ENCODE data around the gene WDR7. TPM values are rescaled to one million over a fixed set of nuclear protein-coding genes. Genes with fewer than 3 reads are reported as not detected.

Gene WDR7
- total and polyA plus RNA-seq, 2 of the 4 experiments (the other 2 are of a cell fraction): 3.7 to 23.3 TPM

GRCh38 chr18:56984731-56985130 lies 333.6 kb downstream of the WDR7 start:
- DNase-seq: no peak

More at GRCh38 chr18:56984731-56985130, 333.6 kb downstream of the WDR7 start:
- intact Hi-C loops (cut with micrococcal nuclease) (no loop called here), in situ Hi-C loops (cut with MboI; ENCODE audit: low sequenced_read_pairs) (no loop called here), dilution Hi-C loops (cut with HindIII; ENCODE audit: low sequenced_read_pairs, unreplicated experiment) (no loop called here)
- no peaks in the 10 kb centered on the region for H3K27me3 ChIP-seq (ENCODE audit: control insufficient read depth, insufficient read depth, low read length)
- TF ChIP-seq POLR2A (IDR thresholded peaks at IDR 0.05; ENCODE audit: low read depth, low read length) (no peak), SMC3 (IDR thresholded peaks at IDR 0.05; ENCODE audit: low read depth, low read length) (no peak), BHLHE40 (IDR thresholded peaks at IDR 0.05; ENCODE audit: low read depth, low read length) (no peak), RFX5 (IDR thresholded peaks at IDR 0.05; ENCODE audit: low read depth, low read length) (no peak), CHD1 (IDR thresholded peaks at IDR 0.05; ENCODE audit: low read depth, low read length) (no peak), ELK1 (IDR thresholded peaks at IDR 0.05; ENCODE audit: borderline replicate concordance, low read depth, low read length) (no peak), NFE2L2 (IDR thresholded peaks at IDR 0.05; ENCODE audit: low read depth, low read length) (no peak), FOS (IDR thresholded peaks at IDR 0.05; ENCODE audit: low read depth, low read length) (no peak), USF2 (IDR thresholded peaks at IDR 0.05; ENCODE audit: low read depth, low read length) (no peak), RAD21 (IDR thresholded peaks at IDR 0.05; ENCODE audit: low read length) (no peak), CEBPB (IDR thresholded peaks at IDR 0.05; ENCODE audit: low read depth, low read length) (no peak), CTCF (conservative IDR thresholded peaks at IDR 0.05; ENCODE audit: low read depth, low read length) (no peak), MXI1 (IDR thresholded peaks at IDR 0.05; ENCODE audit: borderline replicate concordance, low read depth, low read length) (no peak), MAZ (IDR thresholded peaks at IDR 0.05; ENCODE audit: borderline replicate concordance, low read depth, low read length) (no peak), RCOR1 (IDR thresholded peaks at IDR 0.05; ENCODE audit: insufficient replicate concordance, low read length) (no peak), MAFK (IDR thresholded peaks at IDR 0.05; ENCODE audit: low read depth, low read length) (no peak)
- 80% methylated on average over 1 of the region's 5 CpGs; no CpG with 5 or more reads in 1 of the 2 experiments for WGBS, 2 experiments (ENCODE audit: extremely low coverage in 2 of 2, insufficient read length in 1 of 2)
- peaks cover 3% of the 10 kb centered on the region; the same call in 1 of the 2 replicates for H3K9me1 ChIP-seq (ENCODE audit: insufficient read depth, low read length)
- H2AK9ac ChIP-seq (replicated peaks; ENCODE audit: low read depth, low read length, poor library complexity): no peak overlapping the region
- CTCF ChIA-PET: no interaction called here
- POLR2A ChIA-PET (ENCODE audit: unreplicated experiment): no interaction called here
- H3K27ac ChIP-seq (ENCODE audit: insufficient read depth, low read length): no peak overlapping the region
- H3K14ac ChIP-seq (replicated peaks; ENCODE audit: low read depth, low read length): peak overlapping the region; percentile 41; the same call in 1 of the 2 replicates
- H3K36me3 ChIP-seq (ENCODE audit: control insufficient read depth, insufficient read depth, low read length): no peaks in the 10 kb centered on the region
- no peak overlapping the region for H2AK5ac ChIP-seq (ENCODE audit: low read depth, low read length)
- no peak overlapping the region for H3K4me3 ChIP-seq (ENCODE audit: insufficient read depth, low read depth, low read length)
- H4K8ac ChIP-seq (ENCODE audit: low read depth in 2 of 2, low read length in 2 of 2): no peak overlapping the region
- no peak overlapping the region for H2BK5ac ChIP-seq (ENCODE audit: low read depth, low read length, poor library complexity, severe bottlenecking)
- H3K79me1 ChIP-seq (ENCODE audit: low read depth in 1 of 2, low read length in 2 of 2): no peaks in the 10 kb centered on the region; a peak in 1 of 4 replicates
- no peak overlapping the region for H2BK120ac ChIP-seq (ENCODE audit: low read depth, low read length)
- no peak overlapping the region for H4K91ac ChIP-seq (ENCODE audit: insufficient read depth, low read depth, low read length)
- H3K23ac ChIP-seq (ENCODE audit: low read depth, low read length): no peak overlapping the region
- ATAC-seq (ENCODE audit: low read depth): no peak
- no peaks in the 10 kb centered on the region for H3K4me1 ChIP-seq (ENCODE audit: control insufficient read depth, insufficient read depth, low read length)
- no peak overlapping the region for H3K9ac ChIP-seq (ENCODE audit: low read depth, low read length)
- no peak overlapping the region for H2BK15ac ChIP-seq (ENCODE audit: low read depth, low read length)
- no peaks in the 10 kb centered on the region for H3K9me3 ChIP-seq (ENCODE audit: control insufficient read depth, insufficient read depth, low read length)
- H3K56ac ChIP-seq (ENCODE audit: extremely low read depth, insufficient read depth, low read length): no peak overlapping the region
- H2AFZ ChIP-seq (replicated peaks; ENCODE audit: low read length, poor library complexity): no peak overlapping the region
- no TSS peak for BruUV-seq (replicated peaks)
- H4K20me1 ChIP-seq (ENCODE audit: insufficient read depth, low read length): no peaks in the 10 kb centered on the region
- H3K4ac ChIP-seq (ENCODE audit: low read depth, low read length): no peak overlapping the region
- H3K18ac ChIP-seq (ENCODE audit: low read depth, low read length): no peak overlapping the region
- H2BK20ac ChIP-seq (ENCODE audit: low read depth, low read length): no peak overlapping the region
- no peak overlapping the region for H3K4me2 ChIP-seq (ENCODE audit: low read depth, low read length)
- no peak overlapping the region for H4K5ac ChIP-seq (ENCODE audit: low read depth, low read length)
